GM12865 (cell line): ENCODE results near the gene OLFML2B.

ENCODE experiments used
- DNase-seq: peaks from one replicate; pipeline ENCODE4 v3.0.0; 2010; ENCODE audit warnings: low read depth
- H3K4me3 ChIP-seq: 2 replicates; pipeline ENCODE4 v1.5.1; 2011; ENCODE audit warnings: mild to moderate bottlenecking, low read depth, low read length, control low read depth
- CTCF ChIP-seq: IDR thresholded peaks from 2 replicates; pipeline ENCODE4 v1.5.1; 2011; ENCODE audit warnings: low read length, control low read depth, low read depth, inconsistent platforms; ENCODE audit not compliant: insufficient read depth; ENCODE audit errors: missing control alignments

OLFML2B gene

GRCh38 chr1:161997152-161997551, 26.5 kb downstream of the OLFML2B start:
- no peak for TF ChIP-seq CTCF
- DNase-seq = no peak
- no peak overlapping the region for H3K4me3 ChIP-seq

- TF ChIP-seq CTCF = no peak
- H3K4me3 ChIP-seq = no peak overlapping the region
- no peak for DNase-seq
These were observed 29.4 kb downstream of the OLFML2B start for GRCh38 chr1:161994175-161994668.

DNA sequence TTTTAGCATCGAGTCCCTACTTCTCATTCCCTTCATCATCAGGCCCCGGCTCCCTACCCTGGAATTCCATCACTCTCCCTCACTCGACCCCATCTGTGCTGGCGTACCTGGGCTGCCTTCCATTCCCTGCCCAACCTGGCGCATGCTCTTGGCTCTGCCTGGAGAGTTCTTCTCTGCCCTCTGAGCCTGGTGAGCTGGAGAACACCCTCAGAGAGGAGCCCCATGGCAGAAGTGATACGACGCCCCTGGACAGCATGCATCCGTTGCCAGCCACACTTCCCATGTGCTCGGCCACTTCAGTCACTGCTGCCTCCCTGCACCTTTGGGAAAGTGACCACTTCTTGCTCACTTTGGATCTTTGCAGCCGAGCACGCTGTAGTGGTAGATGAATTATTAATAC, 30.1 kb downstream of the OLFML2B start:
- no peak for TF ChIP-seq CTCF
- DNase-seq = no peak
- no peak overlapping the region for H3K4me3 ChIP-seq

- H3K4me3 ChIP-seq = no peak overlapping the region
- no peak for TF ChIP-seq CTCF
- DNase-seq = no peak
These were observed 33.9 kb downstream of the OLFML2B start for GRCh38 chr1:161989786-161990185.

DNA sequence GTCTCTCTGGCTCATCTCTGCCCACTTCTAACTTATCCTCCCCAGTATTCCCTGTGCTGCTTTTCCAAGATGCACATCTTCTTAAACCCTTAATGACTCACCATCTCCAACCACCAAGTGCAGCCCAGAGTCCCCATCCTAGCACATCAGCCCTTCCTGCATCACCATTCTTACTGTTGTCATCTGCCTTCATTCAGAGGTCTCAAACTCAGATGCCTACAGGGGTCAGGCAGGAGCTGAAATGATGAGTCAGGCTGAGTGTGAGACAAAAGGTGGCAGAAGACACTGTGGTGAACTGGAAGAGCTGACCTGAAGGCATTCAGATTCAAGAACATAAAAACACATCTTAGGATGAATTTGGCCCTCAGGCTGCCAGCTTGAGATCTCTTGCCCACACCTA, 34.6 kb downstream of the OLFML2B start:
- no peak overlapping the region for H3K4me3 ChIP-seq
- no peak for TF ChIP-seq CTCF
- DNase-seq = no peak

DNA sequence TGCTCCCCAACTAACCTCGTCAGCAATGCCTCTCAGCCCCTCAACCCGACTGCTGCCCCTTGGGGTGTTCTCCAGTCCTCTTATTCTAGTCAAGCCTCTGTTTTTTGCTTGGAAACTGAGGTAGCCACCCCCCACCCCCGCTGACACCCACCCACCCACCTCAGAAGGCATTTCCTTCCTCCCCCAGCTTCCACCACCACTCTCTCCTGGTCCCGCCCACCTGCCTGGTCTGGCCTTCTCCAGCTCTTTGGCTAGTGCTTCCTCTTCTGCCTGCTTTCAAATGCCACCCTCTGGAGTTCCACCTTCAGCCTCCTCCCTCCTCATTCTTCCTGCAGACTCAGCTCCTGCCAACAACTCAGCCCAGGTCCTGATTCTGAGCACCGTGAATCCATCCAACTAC, 35.3 kb downstream of the OLFML2B start:
- H3K4me3 ChIP-seq = no peak overlapping the region
- no peak for DNase-seq
- no peak for TF ChIP-seq CTCF

- no peak for DNase-seq
- no peak for TF ChIP-seq CTCF
- no peak overlapping the region for H3K4me3 ChIP-seq
These were observed 35.8 kb downstream of the OLFML2B start for GRCh38 chr1:161987872-161988271.
